HEK293T (cell line): ENCODE results near the gene THSD4.

ENCODE experiments used
- ARNT ChIP-seq: fragments of 450-650 bp; IDR thresholded peaks from 2 replicates; pipeline ENCODE4 v1.6.1; 2017; ENCODE audit warnings: mild to moderate bottlenecking
- BHLHE40 ChIP-seq: fragments of 450-650 bp; IDR thresholded peaks from 2 replicates; pipeline ENCODE4 v1.6.1; 2016; ENCODE audit warnings: mild to moderate bottlenecking, moderate library complexity, borderline replicate concordance
- FOXA1 ChIP-seq: fragments of 450-650 bp; IDR thresholded peaks from 2 replicates; pipeline ENCODE4 v1.6.1; 2016; ENCODE audit warnings: mild to moderate bottlenecking
- FOXK2 ChIP-seq: fragments of 450-650 bp; IDR thresholded peaks from 2 replicates; pipeline ENCODE4 v1.6.1; 2016; ENCODE audit warnings: mild to moderate bottlenecking
- NFRKB ChIP-seq: fragments of 450-650 bp; IDR thresholded peaks from 2 replicates; pipeline ENCODE4 v1.6.1; 2016; ENCODE audit warnings: mild to moderate bottlenecking, moderate library complexity
- SP1 ChIP-seq: fragments of 450-650 bp; IDR thresholded peaks from 2 replicates; pipeline ENCODE4 v1.6.1; 2017
- SUZ12 ChIP-seq: fragments of 450-650 bp; IDR thresholded peaks from 2 replicates; pipeline ENCODE4 v1.6.1; 2016; ENCODE audit warnings: mild to moderate bottlenecking

GRCh38 chr15:71106802-71107500 is 8.3 kb upstream of the THSD4 start:
- TF ChIP-seq FOXK2: no peak
- no peak for TF ChIP-seq SUZ12
- no peak for TF ChIP-seq FOXA1
- TF ChIP-seq BHLHE40: no peak
- TF ChIP-seq SP1: no peak
- TF ChIP-seq ARNT: no peak
- no peak for TF ChIP-seq NFRKB
